MCF 10A (cell line): ENCODE data around the gene METTL26. TPM values are rescaled to one million over a fixed set of nuclear protein-coding genes. Genes with fewer than 3 reads are reported as not detected.

Experiments used
- BruUV-seq: library from RNA; stranded (reverse); fragments of 400-500 nt; replicated peaks from 2 replicates; lab custom pipeline; 2021; lab: Mats Ljungman, UMichigan
- CTCF ChIA-PET: fragments of 300-600 bp; sonication (Branson Sonifier 250); formaldehyde crosslinking; extraction: SDS; loops from one replicate; lab custom pipeline; 2021; ENCODE audit warnings: antibody characterized with exemption, inconsistent platforms; lab: Yijun Ruan, JAX
- POLR2A ChIA-PET: fragments of 300-600, 350-650 bp; sonication (Branson Sonifier 250); formaldehyde crosslinking; extraction: SDS; loops from one replicate; lab custom pipeline; 2020; ENCODE audit warnings: antibody characterized with exemption, inconsistent platforms; lab: Yijun Ruan, JAX
- DNase-seq: peaks from one replicate; pipeline ENCODE4 v3.0.0-alpha.2; 2018; ENCODE audit not compliant: unreplicated experiment
- H3K27ac Mint-ChIP-seq: one replicate; pipeline ENCODE4 v1.8.0; 2022; ENCODE audit warnings: mild to moderate bottlenecking, low read depth, mixed read lengths; ENCODE audit not compliant: unreplicated experiment
- H3K27me3 Mint-ChIP-seq: one replicate; pipeline ENCODE4 v1.8.0; 2022; ENCODE audit warnings: mixed read lengths; ENCODE audit not compliant: insufficient read depth, unreplicated experiment
- H3K36me3 Mint-ChIP-seq: one replicate; pipeline ENCODE4 v1.8.0; 2022; ENCODE audit warnings: mild to moderate bottlenecking, moderate library complexity, mixed read lengths; ENCODE audit not compliant: insufficient read depth, unreplicated experiment
- H3K4me1 Mint-ChIP-seq: one replicate; pipeline ENCODE4 v1.8.0; 2022; ENCODE audit warnings: mixed read lengths; ENCODE audit not compliant: insufficient read depth, unreplicated experiment
- H3K4me3 Mint-ChIP-seq: one replicate; pipeline ENCODE4 v1.8.0; 2022; ENCODE audit warnings: mild to moderate bottlenecking, moderate library complexity, mixed read lengths; ENCODE audit not compliant: unreplicated experiment
- H3K9me3 Mint-ChIP-seq: one replicate; pipeline ENCODE4 v1.8.0; 2022; ENCODE audit warnings: mixed read lengths; ENCODE audit not compliant: unreplicated experiment
- intact Hi-C: fragments of 100-400 bp; cut with micrococcal nuclease; formaldehyde crosslinking; loops from 2 replicates; pipeline ENCODE4 v1.14.1; 2022
- total RNA-seq: library from RNA; stranded (reverse); gene quantifications from 2 replicates; pipeline ENCODE4 v1.2.3, GENCODE V29; 2022
- TF ChIP-seq, protein P1 (sequence below): fragments of 200-600 bp; IDR thresholded peaks from one replicate; pipeline ENCODE4 v1.8.0; 2022; ENCODE audit warnings: antibody characterized with exemption, mild to moderate bottlenecking; ENCODE audit not compliant: unreplicated experiment

Gene METTL26
- total RNA-seq, 1 experiment from 2014 or later: 106 TPM

DNA sequence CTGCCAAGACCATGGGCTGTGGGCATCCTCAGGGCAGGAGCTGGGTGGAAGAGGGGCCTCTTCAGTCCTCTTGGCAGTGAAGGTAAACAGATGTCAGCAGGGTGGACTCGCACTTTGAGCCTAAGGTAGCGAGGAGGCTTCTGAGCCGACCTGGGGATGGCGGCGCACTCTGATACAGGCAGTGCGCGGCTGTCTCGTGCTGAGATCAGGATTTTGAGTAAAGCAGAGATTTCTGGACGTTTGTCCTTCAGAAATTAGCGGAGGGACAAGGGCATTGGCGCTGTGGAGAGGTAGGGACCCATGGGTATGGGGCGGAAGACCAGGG is 39.4 kb downstream of the METTL26 start:
- peak overlapping the region; percentile 80 for H3K27ac Mint-ChIP-seq
- no TSS peak for BruUV-seq
- no peaks in the 10 kb centered on the region for H3K9me3 Mint-ChIP-seq
- ChIA-PET CTCF (interaction anchor here (1.3 kb wide), 1 partner anchor 13 kb away, joined by 4 read pairs; no protein-coding TSS in a partner anchor), POLR2A (interaction anchor here (0.8 to 1.4 kb wide), 2 partner anchors 26 to 40 kb away, joined by 3 to 4 read pairs; partner anchors contain the start of gene METTL26)
- TF ChIP-seq, protein P1, sequence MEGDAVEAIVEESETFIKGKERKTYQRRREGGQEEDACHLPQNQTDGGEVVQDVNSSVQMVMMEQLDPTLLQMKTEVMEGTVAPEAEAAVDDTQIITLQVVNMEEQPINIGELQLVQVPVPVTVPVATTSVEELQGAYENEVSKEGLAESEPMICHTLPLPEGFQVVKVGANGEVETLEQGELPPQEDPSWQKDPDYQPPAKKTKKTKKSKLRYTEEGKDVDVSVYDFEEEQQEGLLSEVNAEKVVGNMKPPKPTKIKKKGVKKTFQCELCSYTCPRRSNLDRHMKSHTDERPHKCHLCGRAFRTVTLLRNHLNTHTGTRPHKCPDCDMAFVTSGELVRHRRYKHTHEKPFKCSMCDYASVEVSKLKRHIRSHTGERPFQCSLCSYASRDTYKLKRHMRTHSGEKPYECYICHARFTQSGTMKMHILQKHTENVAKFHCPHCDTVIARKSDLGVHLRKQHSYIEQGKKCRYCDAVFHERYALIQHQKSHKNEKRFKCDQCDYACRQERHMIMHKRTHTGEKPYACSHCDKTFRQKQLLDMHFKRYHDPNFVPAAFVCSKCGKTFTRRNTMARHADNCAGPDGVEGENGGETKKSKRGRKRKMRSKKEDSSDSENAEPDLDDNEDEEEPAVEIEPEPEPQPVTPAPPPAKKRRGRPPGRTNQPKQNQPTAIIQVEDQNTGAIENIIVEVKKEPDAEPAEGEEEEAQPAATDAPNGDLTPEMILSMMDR: no peak
- H3K36me3 Mint-ChIP-seq: peaks cover 47% of the 10 kb centered on the region
- intact Hi-C loops: no loop called here
- no peak for DNase-seq
- H3K27me3 Mint-ChIP-seq: no peaks in the 10 kb centered on the region
- peaks cover 44% of the 10 kb centered on the region for H3K4me1 Mint-ChIP-seq
- no peak overlapping the region for H3K4me3 Mint-ChIP-seq

DNA sequence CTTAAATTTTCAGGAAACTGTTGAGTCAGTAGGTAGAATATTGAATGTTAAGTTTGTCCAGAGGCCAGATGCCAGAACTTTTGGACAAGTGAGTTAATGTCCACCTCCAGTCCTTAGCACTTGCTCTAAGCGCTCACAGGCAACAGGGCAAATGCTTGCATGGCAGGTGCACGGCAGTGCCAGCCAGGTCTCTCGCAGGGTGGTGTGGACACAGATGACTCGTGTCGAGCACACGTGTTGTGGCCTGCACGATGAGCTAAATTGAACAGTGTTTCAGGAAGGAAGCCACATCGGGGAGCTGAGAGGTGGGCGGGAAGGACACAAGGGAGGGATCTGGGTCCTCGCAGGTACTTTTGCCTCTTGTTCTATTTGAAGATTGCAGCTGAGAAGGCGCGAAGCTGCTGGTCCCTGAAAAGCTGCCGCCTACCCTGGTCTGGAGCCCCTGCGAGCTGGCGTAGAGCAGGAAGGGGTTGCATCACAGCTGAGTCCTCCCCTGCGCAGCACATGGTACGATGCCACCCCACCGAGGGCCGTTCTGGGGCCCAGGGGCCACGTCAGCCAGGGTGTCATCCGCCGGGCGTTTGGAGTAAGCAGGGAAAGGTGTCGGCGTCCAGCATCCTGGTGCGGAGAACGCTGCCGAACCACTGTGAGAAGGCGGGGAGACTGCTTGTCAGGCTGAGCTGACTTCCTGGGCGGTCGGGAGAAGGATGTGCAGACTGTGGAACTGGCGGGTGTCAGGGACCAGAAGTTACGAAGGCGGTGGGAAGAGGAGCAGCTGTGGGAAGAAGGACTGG is 40.0 kb downstream of the METTL26 start:
- Mint-ChIP-seq H3K36me3 (peaks cover 49% of the 10 kb centered on the region), H3K9me3 (no peaks in the 10 kb centered on the region), H3K27ac (peak overlapping the region; percentile 80), H3K27me3 (no peaks in the 10 kb centered on the region), H3K4me1 (peaks cover 47% of the 10 kb centered on the region), H3K4me3 (no peak overlapping the region)
- DNase-seq: no peak
- ChIA-PET CTCF (interaction anchor here (0.6 to 1.3 kb wide), 2 partner anchors 14 to 388 kb away, joined by 3 to 4 read pairs; no protein-coding TSS in a partner anchor), POLR2A (interaction anchor here (0.8 to 1.4 kb wide), 2 partner anchors 26 to 40 kb away, joined by 3 to 4 read pairs; partner anchors contain the start of gene METTL26)
- BruUV-seq: no TSS peak
- TF ChIP-seq, protein P1: no peak
- intact Hi-C loops: no loop called here

DNA sequence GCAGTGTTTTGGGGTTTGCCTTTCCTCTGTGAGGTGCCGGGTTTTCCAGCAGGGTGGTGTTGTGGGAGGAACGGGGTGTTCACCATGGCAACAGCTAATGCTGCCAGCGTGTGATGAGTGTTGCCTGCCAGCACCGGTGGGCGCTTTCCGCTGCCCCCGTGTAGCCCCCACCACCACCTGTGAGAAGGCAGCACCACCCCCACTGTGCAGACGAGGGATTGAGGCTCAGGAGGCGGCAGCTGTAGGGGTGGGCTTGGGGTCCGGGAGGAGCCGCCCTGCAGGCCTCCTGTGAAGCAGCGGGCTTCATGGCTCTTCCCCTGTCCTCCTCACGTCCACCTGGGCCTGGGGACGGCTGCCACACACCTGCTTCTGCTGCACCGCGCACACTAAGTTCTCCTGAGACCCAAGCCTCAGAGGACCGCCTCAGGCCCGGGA is 41.0 kb downstream of the METTL26 start:
- Mint-ChIP-seq H3K27me3 (no peaks in the 10 kb centered on the region), H3K4me3 (no peak overlapping the region), H3K27ac (peak overlapping the region; percentile 59), H3K36me3 (peaks cover 54% of the 10 kb centered on the region), H3K9me3 (no peaks in the 10 kb centered on the region), H3K4me1 (peaks cover 55% of the 10 kb centered on the region)
- intact Hi-C loops: no loop called here
- no TSS peak for BruUV-seq
- no peak for DNase-seq
- TF ChIP-seq, protein P1: no peak
- POLR2A ChIA-PET: interaction anchor here (3.1 to 5.7 kb wide), 2 partner anchors 27 to 67 kb away, joined by 23 to 88 read pairs; partner anchors contain the start of gene CAPN15
- CTCF ChIA-PET: no interaction called here

GRCh38 chr16:593807-594206 is 42.3 kb downstream of the METTL26 start:
- H3K4me1 Mint-ChIP-seq: peaks cover 55% of the 10 kb centered on the region
- TF ChIP-seq, protein P1: no peak
- no peak for DNase-seq
- peak overlapping the region; percentile 59 for H3K27ac Mint-ChIP-seq
- no TSS peak for BruUV-seq
- ChIA-PET POLR2A (interaction anchor here (0.6 to 5.7 kb wide), 15 partner anchors 8 to 223 kb away, joined by 3 to 88 read pairs (median 11); partner anchors contain the start of genes CAPN15, JMJD8, MCRIP2 and METTL26), CTCF (interaction anchor here (0.6 to 1.5 kb wide), 8 partner anchors 14 to 347 kb away, joined by 3 to 6 read pairs (median 4); partner anchors contain the start of gene RHOT2)
- H3K4me3 Mint-ChIP-seq: peak overlapping the region; percentile 91
- intact Hi-C loops: loop anchor here (2.0 kb wide), 1 partner anchor 43 kb away; the partner anchor contains the start of gene METTL26
- no peaks in the 10 kb centered on the region for H3K9me3 Mint-ChIP-seq
- peaks cover 58% of the 10 kb centered on the region for H3K36me3 Mint-ChIP-seq
- no peaks in the 10 kb centered on the region for H3K27me3 Mint-ChIP-seq
